ENCODE results near the gene DPP9.
"Not testable (repeated sequence)": the region's sequence is repeated elsewhere in the genome, so short reads cannot be mapped to it uniquely, and the experiment has no call there.

Gene DPP9

GRCh38 chr19:4738734-4739133 lies 15.1 kb upstream of the DPP9 start:
- DNase-seq, result no peak

- DNase-seq, result no peak
These were observed 14.4 kb upstream of the DPP9 start for GRCh38 chr19:4737955-4738600.

GRCh38 chr19:4733755-4734345 lies 10.2 kb upstream of the DPP9 start:
- no peak for DNase-seq

GRCh38 chr19:4732680-4733114 lies 9.1 kb upstream of the DPP9 start:
- peak; percentile 6 for DNase-seq

- no peak for DNase-seq
These were observed 7.1 kb upstream of the DPP9 start for GRCh38 chr19:4730740-4731171.

- DNase-seq, result no peak
These were observed 5.2 kb upstream of the DPP9 start for GRCh38 chr19:4728871-4729270.

GRCh38 chr19:4722671-4723594 lies 709 bp downstream of the DPP9 start:
- DNase-seq, result no peak

- no peak for DNase-seq
These were observed 2.4 kb downstream of the DPP9 start for GRCh38 chr19:4721196-4721595.

GRCh38 chr19:4720037-4720700 lies 3.5 kb downstream of the DPP9 start:
- DNase-seq, result no peak

- no peak for DNase-seq
These were observed 4.2 kb downstream of the DPP9 start for GRCh38 chr19:4719499-4719866.

GRCh38 chr19:4717966-4718701 lies 5.5 kb downstream of the DPP9 start:
- DNase-seq, result no peak

GRCh38 chr19:4717191-4717965 lies 6.3 kb downstream of the DPP9 start:
- no peak for DNase-seq

GRCh38 chr19:4715529-4716221 lies 8.0 kb downstream of the DPP9 start:
- DNase-seq, result no peak

- not testable (repeated sequence) for DNase-seq
These were observed 8.5 kb downstream of the DPP9 start for GRCh38 chr19:4715178-4715528.

- DNase-seq, result no peak
These were observed 9.6 kb downstream of the DPP9 start for GRCh38 chr19:4714016-4714415.

GRCh38 chr19:4713384-4713951 lies 10.2 kb downstream of the DPP9 start:
- DNase-seq, result no peak

- no peak for DNase-seq
These were observed 10.9 kb downstream of the DPP9 start for GRCh38 chr19:4712771-4713170.

- no peak for DNase-seq
These were observed 12.4 kb downstream of the DPP9 start for GRCh38 chr19:4711211-4711610.

GRCh38 chr19:4710281-4710600 lies 13.4 kb downstream of the DPP9 start:
- no peak for DNase-seq

- no peak for DNase-seq
These were observed 14.0 kb downstream of the DPP9 start for GRCh38 chr19:4709440-4710280.

All from KG1 (cell line).